SKM-1 treated with dmso at 0.1 percent for 144 hours (cell line): ENCODE measurements around the gene EDARADD.
"Not testable (repeated sequence)": the region's sequence is repeated elsewhere in the genome, so short reads cannot be mapped to it uniquely, and the experiment has no call there.

Experiments used
- DNase-seq: peaks from one replicate; lab custom pipeline; 2025; ENCODE audit not compliant: unreplicated experiment; lab: John Stamatoyannopoulos, UW

The EDARADD gene

GRCh38 chr1:236393681-236394481 lies at the start of gene EDARADD:
TSS of gene EDARADD (plus strand) at chr1:236394286. CDS start at chr1:236394445, 159 bp downstream.
- DNase-seq: no peak

- DNase-seq: no peak
Measured at GRCh38 chr1:236345728-236346127, 48.4 kb upstream of the EDARADD start.

GRCh38 chr1:236348071-236348470 lies 46.0 kb upstream of the EDARADD start:
- DNase-seq: no peak

GRCh38 chr1:236350308-236350707 lies 43.8 kb upstream of the EDARADD start:
- DNase-seq: no peak

DNA sequence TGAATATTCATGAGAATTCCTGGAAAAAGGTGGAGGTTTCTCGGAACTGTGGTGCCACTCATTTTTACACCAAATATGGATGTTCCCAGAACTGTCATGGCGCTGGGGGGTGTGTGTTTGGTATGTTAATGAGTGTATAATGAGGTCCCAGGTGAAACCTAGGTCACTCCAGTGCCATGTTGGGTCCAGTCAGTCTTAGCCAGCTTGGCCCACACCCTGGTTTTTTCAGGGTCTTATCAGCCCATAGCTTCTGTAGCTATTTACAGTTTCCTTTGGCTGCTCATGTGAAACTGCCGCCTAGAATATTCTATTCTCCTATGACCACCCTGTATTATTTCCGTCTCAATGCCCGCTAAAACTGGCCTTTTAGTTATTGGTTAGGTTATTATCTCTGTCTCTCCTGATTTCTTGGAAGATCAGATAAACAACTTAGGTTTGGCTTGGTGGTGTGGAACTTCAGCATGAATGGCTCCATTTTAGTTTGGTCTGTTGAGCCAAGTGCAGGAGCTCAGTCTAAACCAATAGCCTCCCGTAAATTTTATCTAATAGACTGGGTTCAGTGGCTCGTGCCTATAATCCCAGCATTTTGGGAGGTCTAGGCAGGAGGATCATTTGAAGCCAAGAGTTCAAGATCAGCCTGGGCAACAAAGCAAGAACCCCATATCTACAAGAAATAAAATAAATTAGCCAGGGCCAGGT lies 42.1 kb upstream of the EDARADD start:
- DNase-seq: no peak

DNA sequence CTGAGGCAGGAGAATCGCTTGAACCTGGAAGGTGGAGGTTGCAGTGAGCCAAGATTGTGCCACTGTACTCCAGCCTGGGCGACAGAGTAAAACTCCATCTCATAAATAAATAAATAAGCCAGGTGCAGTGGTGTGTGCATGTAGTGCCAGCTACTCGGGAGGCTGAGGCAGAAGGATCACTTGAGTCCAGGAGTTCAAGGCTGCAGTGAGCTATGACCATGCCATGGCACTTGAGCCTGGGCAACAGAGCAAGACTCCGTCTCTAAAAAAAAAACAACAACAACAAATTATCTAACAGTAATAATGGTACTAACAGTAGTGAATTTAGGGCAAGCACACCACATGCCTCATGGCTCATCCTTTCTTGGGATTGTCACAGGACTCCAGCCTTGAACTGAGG lies 41.3 kb upstream of the EDARADD start:
- not testable (repeated sequence) for DNase-seq

DNA sequence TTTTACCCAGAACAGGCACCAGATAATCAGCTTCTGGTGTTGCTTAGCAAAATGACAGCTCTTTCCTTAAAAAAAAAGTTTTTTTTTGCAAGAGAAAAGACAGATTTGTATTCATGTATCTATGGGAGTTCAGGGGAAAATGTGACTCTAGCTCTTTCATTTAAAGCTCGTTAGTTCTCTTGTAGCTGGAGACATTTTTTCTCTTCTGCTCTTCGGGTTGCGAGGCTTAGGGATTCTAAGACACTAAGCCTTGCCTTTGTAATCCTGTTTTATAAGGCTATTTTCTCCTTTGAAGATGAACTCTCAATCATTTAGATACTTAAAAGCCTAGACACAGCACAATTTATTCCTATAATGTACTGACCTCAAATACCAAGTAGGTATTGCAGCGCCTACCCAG lies 40.3 kb upstream of the EDARADD start:
- DNase-seq: no peak

GRCh38 chr1:236354330-236355147 lies 39.5 kb upstream of the EDARADD start:
- DNase-seq: peak; percentile 41

GRCh38 chr1:236356141-236356540 lies 37.9 kb upstream of the EDARADD start:
- DNase-seq: no peak

DNA sequence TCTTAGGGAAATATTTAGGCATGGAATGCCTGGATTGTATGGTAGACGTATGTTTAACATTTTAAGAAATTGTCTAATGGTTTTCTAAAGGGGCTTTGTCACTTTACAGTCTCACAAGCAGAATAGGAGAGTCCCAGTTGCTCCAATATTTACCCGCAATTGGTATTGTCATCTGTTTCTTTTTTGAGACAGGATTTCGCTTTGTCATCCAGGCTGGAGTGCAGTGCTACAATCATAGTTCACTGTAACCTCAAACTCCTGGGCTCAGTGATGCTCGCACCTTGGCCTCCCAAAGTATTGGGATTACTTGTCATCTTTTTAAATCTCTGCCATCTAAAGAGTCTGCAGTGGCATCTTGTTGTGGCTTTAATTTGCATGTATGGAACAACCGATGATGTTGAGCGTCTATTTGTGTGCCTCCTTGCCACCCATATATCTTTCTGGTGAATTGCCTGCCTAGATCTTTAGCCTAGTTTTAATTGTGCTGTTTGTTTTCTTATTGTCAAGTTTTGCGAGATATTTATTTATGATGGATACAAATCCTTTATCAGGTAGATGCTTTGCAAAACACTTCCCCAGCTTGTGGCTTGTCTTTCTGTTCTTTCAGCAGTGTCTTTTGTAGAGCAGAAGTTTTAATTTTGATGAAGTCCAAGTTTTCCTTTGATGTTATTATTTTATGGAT lies 32.0 kb upstream of the EDARADD start:
- DNase-seq: no peak

DNA sequence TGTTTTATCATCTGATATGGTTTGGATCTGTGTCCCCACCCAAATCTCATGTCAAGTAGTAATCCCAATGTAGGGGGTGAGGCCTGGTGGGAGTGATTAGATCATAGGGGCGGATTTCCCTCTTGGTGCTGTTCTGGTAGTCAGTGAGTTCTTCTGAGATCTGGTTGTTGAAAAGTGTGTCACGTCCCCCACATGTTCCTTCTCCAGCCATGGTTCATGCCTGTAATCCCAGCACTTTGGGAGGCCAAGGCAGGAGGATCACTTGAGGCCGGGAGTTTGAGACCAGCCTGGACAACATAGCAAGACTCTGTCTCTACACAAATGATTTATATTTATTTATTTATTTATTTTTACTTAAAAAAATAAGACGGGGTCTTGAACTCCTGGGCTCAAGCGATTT lies 30.8 kb upstream of the EDARADD start:
- DNase-seq: no peak

DNA sequence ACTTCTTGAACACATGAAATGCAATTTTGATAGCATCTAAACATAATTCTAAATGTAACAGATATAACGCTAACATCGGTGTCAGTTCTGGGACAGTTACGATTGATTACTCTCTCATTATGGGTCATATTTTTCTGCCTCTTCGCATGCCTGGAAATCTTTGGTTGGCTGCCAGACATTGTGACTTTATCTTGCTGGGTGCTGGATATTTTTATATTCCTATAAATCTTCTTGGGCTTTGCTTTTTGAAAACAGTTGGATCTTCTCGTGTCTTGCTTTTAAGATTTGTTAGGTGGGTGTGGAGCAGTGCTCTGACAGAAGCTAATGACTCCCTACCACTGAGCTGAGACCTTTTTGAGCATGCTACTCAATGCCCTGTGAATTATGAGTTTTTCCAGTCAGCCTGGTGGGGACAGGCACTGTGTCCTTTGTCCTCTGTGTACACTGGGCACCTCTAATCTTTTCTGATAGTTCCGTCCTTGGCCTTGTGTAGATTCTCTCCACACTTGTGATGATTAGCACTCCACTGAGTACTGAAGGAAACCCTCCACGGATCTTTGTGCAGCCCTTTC lies 28.0 kb upstream of the EDARADD start:
- DNase-seq: no peak

DNA sequence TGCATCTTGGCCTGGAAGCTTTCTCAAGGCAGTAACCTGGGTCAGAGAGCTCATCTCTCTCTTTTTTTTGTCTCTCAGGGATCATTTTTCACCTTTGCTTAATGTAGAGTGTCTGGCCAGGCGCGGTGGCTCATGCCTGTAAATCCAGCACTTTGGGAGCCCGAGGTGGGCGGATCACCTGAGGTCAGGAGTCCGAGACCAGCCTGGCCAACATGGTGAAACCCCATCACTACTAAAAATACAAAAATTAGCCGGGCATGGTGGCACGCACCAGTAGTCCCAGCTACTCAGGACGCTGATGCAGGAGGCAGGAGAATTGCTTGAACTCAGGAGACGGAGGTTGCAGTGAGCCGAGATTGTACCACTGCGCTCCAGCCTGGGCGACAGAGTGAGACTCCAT lies 27.4 kb upstream of the EDARADD start:
- not testable (repeated sequence) for DNase-seq

GRCh38 chr1:236370420-236370819 lies 23.7 kb upstream of the EDARADD start:
- DNase-seq: no peak

GRCh38 chr1:236371083-236371482 lies 23.0 kb upstream of the EDARADD start:
- no peak for DNase-seq

- DNase-seq: no peak
Measured at GRCh38 chr1:236377832-236378535, 16.1 kb upstream of the EDARADD start.

GRCh38 chr1:236381565-236382158 lies 12.4 kb upstream of the EDARADD start:
- DNase-seq: no peak

- DNase-seq: no peak
Measured at GRCh38 chr1:236388332-236388731, 5.8 kb upstream of the EDARADD start.

DNA sequence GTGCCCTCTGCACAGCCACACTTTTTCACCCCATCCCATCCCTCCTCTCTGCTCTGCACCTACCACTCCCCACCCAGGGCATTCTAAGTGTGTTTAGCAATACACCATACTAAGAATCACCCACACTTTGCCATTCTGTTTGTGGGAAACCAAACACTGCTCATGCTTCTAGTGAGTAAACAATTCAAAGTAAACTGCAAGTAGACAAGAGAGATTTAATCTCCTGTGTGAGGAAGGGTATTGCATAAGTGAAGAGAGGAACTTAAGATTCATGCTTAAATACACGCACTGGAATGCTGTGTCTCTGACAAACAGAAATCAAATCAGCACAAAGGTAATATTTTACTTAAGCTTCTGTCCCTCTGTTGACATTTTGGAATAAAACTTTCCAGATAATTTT lies 4.8 kb upstream of the EDARADD start:
- no peak for DNase-seq

DNA sequence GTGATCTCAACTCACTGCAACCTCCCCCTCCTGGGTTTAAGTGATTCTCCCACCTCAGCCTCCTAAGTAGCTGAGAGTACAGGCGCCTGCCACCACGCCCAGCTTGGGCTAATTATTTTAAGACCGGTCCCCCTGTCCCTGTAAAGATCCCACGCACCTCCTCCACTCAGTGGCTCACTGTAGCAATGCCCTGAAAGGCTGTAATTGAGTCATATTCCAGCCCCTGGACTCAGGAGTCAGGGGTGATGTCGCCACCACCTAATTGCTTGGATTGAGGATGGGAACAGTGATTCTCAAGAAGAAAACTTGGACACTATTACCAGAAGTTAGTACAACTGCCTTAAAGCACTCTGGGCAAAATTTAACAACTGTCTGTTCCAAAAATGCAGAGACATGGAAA lies 3.1 kb upstream of the EDARADD start:
- no peak for DNase-seq
